K562 (cell line): ENCODE measurements around the gene ASB2. TPM values are rescaled to one million over a fixed set of nuclear protein-coding genes. Genes with fewer than 3 reads are reported as not detected.

Source experiments
- ATAC-seq: fragments of 200-7000 bp; cut with Tn5 transposase; 3 replicates; pipeline ENCODE4 v1.9.1; 2020; ENCODE audit warnings: moderate library complexity
- BruUV-seq: library from RNA; stranded (reverse); fragments of 400-500 nt; replicated peaks from 2 replicates; lab custom pipeline; 2021; lab: Mats Ljungman, UMichigan
- CTCF ChIA-PET: fragments of 300-600 bp; formaldehyde crosslinking; extraction: SDS; loops from one replicate; lab custom pipeline; 2021; ENCODE audit warnings: low intra/inter-chr PET ratio; lab: Yijun Ruan, JAX
- POLR2A ChIA-PET: fragments of 300-600, 350-650 bp; sonication (Branson Sonifier 250); formaldehyde crosslinking; extraction: SDS; loops from one replicate; lab custom pipeline; 2021; ENCODE audit warnings: antibody characterized with exemption, inconsistent platforms; lab: Yijun Ruan, JAX
- DNase-seq, 4 experiments: peaks; one replicate each; pipeline versions ENCODE4 v3.0.0 to v3.0.0-alpha.2; 2011 to 2018; ENCODE audit warnings: low spot score in 3 of 4, mixed read lengths in 3 of 4; ENCODE audit errors: extremely low read depth in 1 of 4
- FAIRE-seq: peaks from 2 replicates; lab custom pipeline; 2011; peaks lifted over from hg19 to GRCh38; lab: Jason Lieb, UNC
- H2AFZ ChIP-seq: 2 replicates; pipeline ENCODE4 v1.6.0; 2011; ENCODE audit warnings: low read depth, low read length, control low read depth, inconsistent platforms
- H3K27ac ChIP-seq: fragments of 200-600 bp; 3 replicates; pipeline ENCODE4 v1.8.0; 2011; ENCODE audit warnings: low read depth, mild to moderate bottlenecking, control low read depth, inconsistent platforms, low read length, moderate library complexity, mixed read lengths; ENCODE audit errors: extremely low read depth
- H3K27me3 ChIP-seq, 2 experiments: fragments of 300-600 bp in 1 of 2; 2 replicates in 1 of 2; 3 replicates in 1 of 2; pipeline versions ENCODE4 v1.6.0 to v1.8.0; 2011; ENCODE audit warnings: inconsistent platforms in 2 of 2, low read length in 2 of 2, mild to moderate bottlenecking in 1 of 2, mixed read lengths in 1 of 2, moderate library complexity in 1 of 2; ENCODE audit not compliant: control insufficient read depth in 2 of 2, insufficient read depth in 2 of 2
- H3K36me3 ChIP-seq: fragments of 300-600 bp; 3 replicates; pipeline ENCODE4 v1.8.0; 2011; ENCODE audit warnings: mild to moderate bottlenecking, low read length, inconsistent platforms; ENCODE audit not compliant: control insufficient read depth, insufficient read depth
- H3K4me1 ChIP-seq, 2 experiments: fragments of 200-600 bp in 1 of 2; replicated peaks in 1 of 2; 2 replicates in 1 of 2; 3 replicates in 1 of 2; pipeline versions ENCODE4 v1.5.1 to v1.8.0; 2011; ENCODE audit warnings: inconsistent platforms in 2 of 2, low read length in 2 of 2, mild to moderate bottlenecking in 1 of 2, mixed read lengths in 1 of 2, moderate library complexity in 1 of 2; ENCODE audit not compliant: control insufficient read depth in 2 of 2, insufficient read depth in 2 of 2
- H3K4me2 ChIP-seq: 2 replicates; pipeline ENCODE4 v1.6.1; 2011; ENCODE audit warnings: low read length, control low read depth, inconsistent platforms, mixed read lengths; ENCODE audit not compliant: insufficient read depth
- H3K4me3 ChIP-seq: fragments of 200-600 bp; sonication (generic), shearing (Covaris generic); 2 replicates; pipeline ENCODE4 v1.5.1; 2016; ENCODE audit warnings: control low read depth, inconsistent platforms
- H3K79me2 ChIP-seq: fragments of 200-600 bp; 3 replicates; pipeline ENCODE4 v1.8.0; 2011; ENCODE audit warnings: low read length, inconsistent platforms; ENCODE audit not compliant: control insufficient read depth, insufficient read depth
- H3K9ac ChIP-seq, 2 experiments: 2 replicates each; pipeline versions ENCODE4 v1.6.0 to v1.6.1; 2011; ENCODE audit warnings: low read depth in 2 of 2, low read length in 2 of 2, control low read depth in 1 of 2, inconsistent platforms in 1 of 2, mild to moderate bottlenecking in 1 of 2, mixed read lengths in 1 of 2; ENCODE audit not compliant: insufficient read depth in 1 of 2
- H3K9me1 ChIP-seq: one replicate; pipeline ENCODE4 v1.6.0; 2011; ENCODE audit warnings: inconsistent platforms, mild to moderate bottlenecking, low read length, moderate library complexity; ENCODE audit not compliant: control insufficient read depth, insufficient read depth
- H3K9me3 ChIP-seq: replicated peaks from 2 replicates; pipeline ENCODE4 v1.5.1; 2011; ENCODE audit warnings: low read depth, low read length, inconsistent platforms; ENCODE audit not compliant: control insufficient read depth, insufficient read depth
- H4K20me1 ChIP-seq: replicated peaks from 2 replicates; pipeline ENCODE4 v1.6.1; 2011; ENCODE audit warnings: low read length, inconsistent platforms, mixed read lengths; ENCODE audit not compliant: control insufficient read depth, insufficient read depth
- CREBBP ChIP-seq: IDR thresholded peaks from one replicate; pipeline ENCODE4 v1.6.1; 2012; ENCODE audit warnings: low read depth, mild to moderate bottlenecking, control low read depth, inconsistent platforms, low read length
- DEAF1 ChIP-seq: fragments of 450-650 bp; formaldehyde crosslinking; IDR thresholded peaks from 2 replicates; pipeline ENCODE4 v1.4.0; 2020; ENCODE audit warnings: mild to moderate bottlenecking, moderate library complexity
- FOSL1 ChIP-seq: fragments of 200-800 bp; sonication (Bioruptor generic); conservative IDR thresholded peaks from 2 replicates; pipeline ENCODE4 v1.6.1; 2016; ENCODE audit warnings: missing genetic modification characterization, missing compliant biosample characterization
- HEY1 ChIP-seq: fragments of 250-450 bp; sonication (Bioruptor Pico); IDR thresholded peaks from 2 replicates; pipeline ENCODE4 v1.5.0; 2020; ENCODE audit warnings: mild to moderate bottlenecking, moderate library complexity, borderline replicate concordance
- KDM5B ChIP-seq: fragments of 200-600 bp; sonication (generic); IDR thresholded peaks from 2 replicates; pipeline ENCODE4 v1.6.1; 2012; ENCODE audit warnings: low read depth, mild to moderate bottlenecking, moderate library complexity, low read length, control low read depth, inconsistent platforms; ENCODE audit not compliant: insufficient replicate concordance
- MYNN ChIP-seq, 2 experiments: sonication (generic); formaldehyde crosslinking in 1 of 2; IDR thresholded peaks; 2 replicates each; pipeline versions ENCODE4 v1.5.0 to v1.6.1; 2016 to 2020; ENCODE audit warnings: antibody characterized with exemption in 1 of 2, missing genetic modification reagents in 1 of 2
- PHB2 ChIP-seq: fragments of 450-650 bp; IDR thresholded peaks from 2 replicates; pipeline ENCODE4 v1.6.1; 2017; ENCODE audit warnings: low read depth
- RFX7 ChIP-seq: fragments of 250-450 bp; sonication (Bioruptor Pico); IDR thresholded peaks from 2 replicates; pipeline ENCODE4 v1.5.1; 2021; ENCODE audit warnings: mild to moderate bottlenecking
- SLC30A9 ChIP-seq: fragments of 250-450 bp; sonication (Bioruptor Pico); IDR thresholded peaks from 2 replicates; pipeline ENCODE4 v1.8.0; 2022; ENCODE audit warnings: mild to moderate bottlenecking, moderate library complexity
- TCF7 ChIP-seq: sonication (generic); IDR thresholded peaks from 2 replicates; pipeline ENCODE4 v1.6.1; 2016; ENCODE audit warnings: antibody characterized with exemption, borderline replicate concordance
- WGBS: fragments of 100-300 bp; shearing (Covaris generic); methylation state at CpG from one replicate; pipeline ENCODE4 v1.1.6; 2016; ENCODE audit warnings: low coverage, mixed read lengths; ENCODE audit not compliant: insufficient coverage; ENCODE audit errors: missing lambda C conversion rate; 5-methylcytosine and 5-hydroxymethylcytosine counted together
- in situ Hi-C: fragments of 300-500 bp; cut with MboI; formaldehyde crosslinking; loops from 4 replicates; pipeline ENCODE4 v1.15.0; 2018; ENCODE audit warnings: inconsistent platforms, mixed read lengths
- intact Hi-C: fragments of 100-400 bp; cut with micrococcal nuclease; formaldehyde crosslinking; loops from 2 replicates; pipeline ENCODE4 v1.14.2; 2022
- polyA plus RNA-seq, 8 experiments: library from polyadenylated mRNA; depleted of rRNA in 4 of 8; stranded (reverse) in 5 of 8; unstranded in 3 of 8; fragments of >200 nt; fragmentation: Nextera tagmentation in 2 of 8; fragmentation: Illumina TruSeq in 1 of 8; extraction: Ambion mirVana in 2 of 8; extraction: Trizol in 1 of 8; gene quantifications; 2 replicates each; pipeline versions ENCODE4 v1.2.1 to v1.2.3, GENCODE V29; 2011 to 2014; ENCODE audit warnings: inconsistent platforms in 1 of 8, missing spikeins in 1 of 8
- total RNA-seq, 7 experiments: library from RNA; depleted of rRNA in 6 of 7; stranded (reverse); fragments of >200 nt in 6 of 7; fragmentation: Illumina TruSeq in 2 of 7; extraction: Trizol in 2 of 7; gene quantifications; 2 replicates each; pipeline versions ENCODE4 v1.2.1 to v1.2.3, GENCODE V29; 2011 to 2021; ENCODE audit warnings: low replicate concordance in 1 of 7

Gene ASB2
- total and polyA plus RNA-seq, 9 of the 15 experiments (the other 6 are each of a cell fraction or from before 2014, with no cell fraction given): not detected

- Histone ChIP-seq H3K9me1 (peaks cover 2% of the 10 kb centered on the region), H2AFZ (no peak overlapping the region), H4K20me1 (no peaks in the 10 kb centered on the region), H3K9me3 (no peaks in the 10 kb centered on the region), H3K36me3 (no peaks in the 10 kb centered on the region), H3K79me2 (no peaks in the 10 kb centered on the region), H3K27ac (no peak overlapping the region), H3K4me3 (no peak overlapping the region), H3K27me3 (peaks cover 0 to 20% of the 10 kb centered on the region in 2 experiments; a peak in 3 of 5 replicates), H3K4me1 (no peaks in the 10 kb centered on the region), H3K4me2 (no peak overlapping the region), H3K9ac (no peak overlapping the region)
- FAIRE-seq (no peak), DNase-seq (no peak), ATAC-seq (no peak)
- intact Hi-C loops (no loop called here), in situ Hi-C loops (no loop called here)
- ChIA-PET POLR2A (interaction anchor here (1.2 kb wide), 1 partner anchor 11 kb away, joined by 4 read pairs; no protein-coding TSS in a partner anchor), CTCF (no interaction called here)
- BruUV-seq: no TSS peak
- no peak for TF ChIP-seq CREBBP
- no peak for TF ChIP-seq RFX7 (CRISPR knock-in tag)
- TF ChIP-seq DEAF1 (CRISPR knock-in tag): no peak
- TF ChIP-seq MYNN (IDR thresholded peaks at IDR 0.05): no peak
- no peak for TF ChIP-seq MYNN (CRISPR knock-in tag; IDR thresholded peaks at IDR 0.05)
- no peak for TF ChIP-seq SLC30A9 (CRISPR knock-in tag)
- no peak for TF ChIP-seq KDM5B
- no peak for TF ChIP-seq HEY1 (CRISPR knock-in tag)
- TF ChIP-seq FOSL1: no peak
- no peak for TF ChIP-seq TCF7
- TF ChIP-seq PHB2: no peak
- 0% methylated on average over 8 of the region's 10 CpGs for WGBS
Measured at GRCh38 chr14:93982230-93983007, 6.0 kb upstream of the ASB2 start.
